Measurements from ENCODE around the gene CBLC.
A peak's percentile ranks its signal among the peaks of the same experiment; 100 is the strongest.

CBLC gene

GRCh38 chr19:44803442-44804428, 26.0 kb downstream of the CBLC start:
- no peak for DNase-seq

DNA sequence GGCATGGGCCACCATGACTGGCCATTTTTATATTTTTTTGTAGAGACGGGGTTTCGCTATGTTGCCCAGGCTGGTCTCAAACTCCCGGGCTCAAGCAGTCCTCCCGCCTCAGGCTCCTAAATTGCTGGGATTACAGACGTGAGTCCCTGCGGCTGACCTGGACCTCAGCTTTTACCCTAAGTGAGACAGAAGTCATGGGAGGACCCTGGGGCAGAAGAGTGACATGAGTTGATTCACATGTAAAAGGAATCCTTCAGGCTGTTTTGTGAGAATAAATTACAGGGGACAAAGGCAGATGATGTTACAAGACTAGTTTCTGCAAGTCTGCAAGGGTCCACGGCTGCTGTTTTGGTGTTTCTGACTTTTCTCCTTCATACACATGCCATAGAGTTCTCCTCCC, 28.6 kb downstream of the CBLC start:
- DNase-seq = no peak

GRCh38 chr19:44807162-44807561, 29.5 kb downstream of the CBLC start:
- no peak for DNase-seq

DNA sequence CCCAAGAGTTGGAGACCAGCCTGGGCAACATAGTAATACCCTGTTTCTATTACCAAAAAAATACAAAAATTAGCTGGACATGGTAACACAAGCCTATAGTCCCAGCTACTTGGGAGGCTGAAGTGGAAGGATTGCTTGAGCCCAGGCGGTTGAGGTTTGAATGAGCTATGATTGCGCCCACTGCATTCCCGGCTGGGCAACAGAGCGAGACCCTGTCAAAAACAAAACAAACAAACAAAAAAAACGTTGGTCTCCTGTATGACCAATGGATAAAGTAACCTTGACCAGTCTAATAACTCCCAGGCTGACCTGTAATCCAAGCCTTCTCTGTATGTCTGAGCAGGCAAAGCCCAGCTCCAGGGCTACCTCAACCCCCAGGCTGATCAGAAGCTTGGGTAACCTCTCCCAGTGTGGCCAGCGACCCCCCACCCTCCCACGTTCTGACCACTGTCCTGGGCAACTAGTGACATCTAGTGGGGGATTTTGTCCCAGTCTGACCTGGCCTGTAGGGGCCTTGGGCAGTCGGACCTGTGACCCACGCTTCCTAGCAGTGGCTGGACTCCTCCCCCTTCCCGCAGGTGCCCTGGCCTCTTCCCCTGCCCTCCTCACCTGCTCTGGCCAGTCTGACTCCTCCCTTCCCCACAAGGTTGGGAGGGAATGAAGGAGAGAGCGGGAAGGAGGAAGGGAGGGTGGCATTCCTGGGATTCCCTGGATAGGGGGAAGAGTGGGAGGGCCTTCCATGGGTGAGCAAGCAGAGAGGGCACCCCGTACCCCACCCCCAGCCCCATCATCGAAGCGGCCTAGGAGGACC, 30.2 kb downstream of the CBLC start:
- DNase-seq = no peak

- no peak for DNase-seq
These were observed 31.0 kb downstream of the CBLC start, which contains the start of gene BCAM for GRCh38 chr19:44808463-44809371. Gene BCAM, plus strand, starts transcription at chr19:44809103. Its CDS starts 22 bp downstream, at chr19:44809125.

DNA sequence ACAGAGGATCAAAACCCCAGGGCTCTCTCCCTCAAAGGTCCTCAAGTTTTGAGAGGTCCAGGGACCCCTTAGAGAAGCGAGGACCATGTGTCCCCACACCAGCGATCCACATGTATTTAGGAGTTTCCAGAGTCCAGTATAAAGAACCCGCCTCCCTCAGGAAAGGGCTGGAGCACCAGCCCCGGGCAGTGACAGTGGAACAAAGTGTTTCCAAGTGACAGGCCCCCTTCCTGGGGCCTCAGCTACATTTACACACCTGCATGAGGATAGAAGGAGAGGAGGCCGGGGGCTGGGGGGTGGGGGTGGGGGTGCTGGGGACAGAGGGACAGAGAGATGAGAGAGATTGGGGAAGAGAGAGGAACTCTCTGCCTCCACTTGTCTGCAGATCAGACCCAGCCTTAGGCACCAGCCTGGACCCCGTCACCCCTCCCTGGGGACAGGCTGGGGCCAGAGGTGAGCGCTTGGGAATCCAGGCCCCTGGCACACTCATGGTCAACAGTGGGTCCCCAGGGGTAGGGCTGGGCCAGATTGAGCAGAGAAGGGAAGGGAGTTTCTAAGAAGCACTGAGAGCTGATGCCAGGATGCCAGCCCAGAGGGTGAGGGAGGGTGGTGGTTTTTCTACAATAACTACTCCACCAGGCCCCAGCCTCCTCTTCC, 32.0 kb downstream of the CBLC start:
- DNase-seq = no peak

DNA sequence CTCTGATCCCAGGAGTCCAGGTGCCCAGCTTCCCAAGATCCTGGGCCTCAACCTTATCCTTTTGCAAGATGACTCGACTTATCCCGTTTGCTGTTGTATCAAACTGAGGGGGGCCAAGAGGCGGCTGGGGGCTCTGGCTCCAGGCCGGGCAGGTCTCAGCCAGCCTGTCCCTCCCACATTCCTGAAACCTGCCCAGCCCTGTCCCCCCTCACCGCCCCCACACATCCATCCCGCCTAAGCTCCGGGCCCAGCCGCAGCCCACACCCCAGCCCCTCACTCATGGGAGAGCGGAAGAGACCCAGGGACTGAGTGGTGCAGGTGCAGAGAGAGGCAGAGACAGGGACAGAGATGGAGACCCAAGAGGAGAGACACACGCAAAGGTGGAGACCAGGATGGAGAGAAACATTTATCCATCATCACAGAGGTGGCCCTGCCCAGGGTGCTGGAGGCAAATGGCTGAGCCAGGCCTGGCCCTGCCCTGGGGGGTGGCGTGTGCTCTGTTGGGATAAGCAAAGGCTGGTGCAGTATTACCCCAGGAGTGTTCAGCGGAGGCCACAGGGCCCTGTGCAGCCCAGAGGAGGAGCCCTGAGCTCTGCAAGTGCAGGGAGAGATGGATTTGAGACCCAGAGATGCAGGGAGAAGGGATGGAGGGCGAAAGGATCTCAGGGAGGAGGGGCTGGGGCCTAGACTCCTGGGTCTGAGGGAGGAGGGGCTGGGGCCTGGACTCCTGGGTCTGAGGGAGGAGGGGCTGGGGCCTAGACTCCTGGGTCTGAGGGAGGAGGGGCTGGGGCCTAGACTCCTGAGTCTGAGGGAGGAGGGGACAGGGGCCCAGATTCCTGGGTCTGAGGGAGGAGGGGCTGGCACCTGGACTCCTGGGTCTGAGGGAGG, 32.8 kb downstream of the CBLC start:
- DNase-seq = no peak

DNA sequence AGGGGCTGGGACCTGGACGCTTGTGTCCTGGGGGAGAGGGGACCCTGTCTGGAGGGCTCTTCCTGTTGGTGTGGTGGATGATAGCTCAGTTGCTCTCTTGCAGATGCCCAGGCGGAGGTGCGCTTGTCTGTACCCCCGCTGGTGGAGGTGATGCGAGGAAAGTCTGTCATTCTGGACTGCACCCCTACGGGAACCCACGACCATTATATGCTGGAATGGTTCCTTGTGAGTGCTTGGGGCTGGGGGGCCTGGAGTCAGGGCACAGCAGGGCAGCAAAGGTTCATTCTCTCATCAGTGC, 33.4 kb downstream of the CBLC start:
- DNase-seq = no peak

- no peak for DNase-seq
These were observed 34.5 kb downstream of the CBLC start for GRCh38 chr19:44812142-44812718.

DNA sequence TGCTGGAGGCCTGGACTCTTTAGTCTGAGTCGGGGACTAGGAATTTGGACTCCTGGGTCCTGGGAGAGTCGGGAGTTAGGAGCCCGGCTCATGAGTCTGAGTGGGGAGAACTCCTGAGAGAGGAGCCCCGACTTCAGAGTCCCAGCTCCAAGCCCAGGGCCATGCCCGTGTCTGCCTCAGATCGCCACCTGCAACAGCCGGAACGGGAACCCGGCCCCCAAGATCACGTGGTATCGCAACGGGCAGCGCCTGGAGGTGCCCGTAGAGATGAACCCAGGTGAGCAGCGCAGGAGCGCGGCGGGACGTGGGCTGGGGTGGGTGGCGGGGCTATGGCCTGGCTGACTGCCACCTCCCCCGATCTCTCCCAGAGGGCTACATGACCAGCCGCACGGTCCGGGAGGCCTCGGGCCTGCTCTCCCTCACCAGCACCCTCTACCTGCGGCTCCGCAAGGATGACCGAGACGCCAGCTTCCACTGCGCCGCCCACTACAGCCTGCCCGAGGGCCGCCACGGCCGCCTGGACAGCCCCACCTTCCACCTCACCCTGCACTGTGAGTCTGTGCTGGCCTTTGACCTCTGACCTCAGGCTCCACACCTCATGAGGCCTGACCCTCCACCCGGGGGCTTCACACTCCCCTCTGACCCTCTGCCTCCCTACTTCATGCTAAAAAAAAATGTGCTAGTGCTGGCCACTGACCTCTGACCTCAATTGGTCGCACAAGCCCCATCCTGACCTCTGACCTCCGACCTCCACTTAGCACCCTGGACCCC, 35.6 kb downstream of the CBLC start:
- DNase-seq = no peak

DNA sequence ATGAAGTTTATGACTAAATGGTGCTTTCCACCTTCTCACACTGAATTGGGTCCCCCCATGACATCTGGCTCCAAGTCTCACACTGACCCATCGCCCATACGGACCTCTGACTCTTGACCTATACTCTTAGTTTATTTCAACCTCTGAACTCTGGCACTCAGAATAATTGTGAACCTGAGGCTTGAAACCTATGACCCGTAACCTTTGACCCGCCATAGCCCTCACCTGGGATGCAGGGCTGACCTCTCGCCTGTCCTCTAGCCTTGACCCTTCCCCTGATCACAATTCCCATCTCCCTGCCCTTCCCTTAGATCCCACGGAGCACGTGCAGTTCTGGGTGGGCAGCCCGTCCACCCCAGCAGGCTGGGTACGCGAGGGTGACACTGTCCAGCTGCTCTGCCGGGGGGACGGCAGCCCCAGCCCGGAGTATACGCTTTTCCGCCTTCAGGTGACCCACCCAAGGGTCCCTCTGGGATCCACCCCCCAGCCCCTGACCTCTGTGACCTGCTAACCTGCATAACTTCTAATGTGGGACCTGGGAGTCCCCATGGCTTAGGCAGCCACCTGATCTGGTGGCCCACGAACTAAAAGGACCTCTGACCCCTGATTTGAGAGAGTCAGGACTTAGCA, 36.3 kb downstream of the CBLC start:
- no peak for DNase-seq

- no peak for DNase-seq
These were observed 36.8 kb downstream of the CBLC start for GRCh38 chr19:44814517-44814916.

- peak; percentile 43 for DNase-seq
These were observed 38.6 kb downstream of the CBLC start for GRCh38 chr19:44816301-44816700.

DNA sequence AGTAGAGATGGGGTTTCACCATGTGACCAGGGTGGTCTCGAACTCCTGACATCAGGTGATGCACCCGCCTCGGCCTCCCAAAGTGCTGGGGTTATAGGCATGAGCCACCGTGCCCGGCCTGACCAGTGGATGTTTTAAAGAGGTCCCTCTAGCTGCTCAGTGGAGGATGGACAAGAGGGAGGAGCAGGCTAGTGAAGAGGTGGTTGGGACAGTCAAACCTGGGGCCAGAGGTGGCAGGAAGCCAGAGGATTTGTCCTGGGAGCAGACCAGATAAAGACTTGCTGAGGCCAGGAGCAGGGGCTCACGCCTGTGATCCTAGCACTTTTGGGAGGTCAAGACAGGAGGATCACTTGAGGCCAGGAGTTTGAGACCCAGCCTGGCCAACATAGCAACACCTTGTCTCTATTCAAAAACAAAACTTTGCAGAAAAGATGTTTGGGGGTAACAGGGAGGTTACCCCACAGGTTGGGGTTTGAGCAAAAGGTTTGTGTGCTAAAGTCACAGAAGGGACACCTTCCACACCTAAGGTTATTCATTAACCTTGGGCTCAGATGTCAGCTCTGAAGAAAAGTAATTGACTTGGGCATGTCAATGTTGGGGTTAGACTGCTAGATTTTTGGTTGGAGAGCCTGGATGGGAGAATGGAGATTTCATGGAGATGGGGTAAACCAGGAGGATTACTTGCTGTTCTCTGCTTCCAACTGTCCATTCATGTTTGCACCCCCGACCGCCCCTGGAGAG, 40.2 kb downstream of the CBLC start:
- DNase-seq = no peak

DNA sequence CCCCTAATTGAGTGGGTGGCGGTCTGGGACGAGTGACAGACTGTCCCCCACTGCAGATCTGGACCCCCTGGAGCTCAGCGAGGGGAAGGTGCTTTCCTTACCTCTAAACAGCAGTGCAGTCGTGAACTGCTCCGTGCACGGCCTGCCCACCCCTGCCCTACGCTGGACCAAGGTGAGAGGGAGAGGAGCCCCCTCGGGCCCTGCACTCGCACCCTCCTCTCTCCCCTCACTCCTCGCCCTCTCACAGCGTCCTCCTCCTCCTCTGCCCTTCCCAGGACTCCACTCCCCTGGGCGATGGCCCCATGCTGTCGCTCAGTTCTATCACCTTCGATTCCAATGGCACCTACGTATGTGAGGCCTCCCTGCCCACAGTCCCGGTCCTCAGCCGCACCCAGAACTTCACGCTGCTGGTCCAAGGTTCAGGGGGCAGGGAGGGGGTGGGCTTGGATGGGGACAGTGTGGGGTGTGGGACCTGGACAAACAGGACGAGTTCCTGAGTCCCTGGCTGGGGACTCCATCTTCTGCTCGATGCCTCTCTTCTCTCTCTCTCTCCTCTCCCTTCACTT, 40.9 kb downstream of the CBLC start:
- no peak for DNase-seq

DNA sequence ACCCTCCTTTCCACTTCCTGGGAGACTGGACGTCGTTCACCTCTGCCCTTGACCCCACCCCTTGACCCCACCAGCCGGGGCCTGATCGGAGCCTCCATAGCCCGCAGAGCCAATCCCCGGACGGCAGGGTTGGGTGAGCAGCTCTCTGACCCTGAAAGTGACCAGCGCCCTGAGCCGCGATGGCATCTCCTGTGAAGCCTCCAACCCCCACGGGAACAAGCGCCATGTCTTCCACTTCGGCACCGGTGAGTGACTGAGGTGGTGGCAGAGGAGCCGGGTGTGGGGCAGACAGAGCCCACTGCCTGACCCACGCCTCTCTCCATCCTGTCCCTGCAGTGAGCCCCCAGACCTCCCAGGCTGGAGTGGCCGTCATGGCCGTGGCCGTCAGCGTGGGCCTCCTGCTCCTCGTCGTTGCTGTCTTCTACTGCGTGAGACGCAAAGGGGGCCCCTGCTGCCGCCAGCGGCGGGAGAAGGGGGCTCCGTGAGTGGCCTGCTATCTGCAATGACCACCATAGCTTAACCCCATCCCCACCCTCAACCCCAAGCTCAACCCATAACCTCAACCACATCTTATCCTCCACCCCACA, 41.6 kb downstream of the CBLC start:
- DNase-seq = no peak

GRCh38 chr19:44820648-44821609, 43.2 kb downstream of the CBLC start:
- no peak for DNase-seq

Data from DMS 273 treated with DMSO at 0.1 percent for 48 hours (cell line).